ENCODE measurements around the gene PKIG.

The PKIG gene

DNA sequence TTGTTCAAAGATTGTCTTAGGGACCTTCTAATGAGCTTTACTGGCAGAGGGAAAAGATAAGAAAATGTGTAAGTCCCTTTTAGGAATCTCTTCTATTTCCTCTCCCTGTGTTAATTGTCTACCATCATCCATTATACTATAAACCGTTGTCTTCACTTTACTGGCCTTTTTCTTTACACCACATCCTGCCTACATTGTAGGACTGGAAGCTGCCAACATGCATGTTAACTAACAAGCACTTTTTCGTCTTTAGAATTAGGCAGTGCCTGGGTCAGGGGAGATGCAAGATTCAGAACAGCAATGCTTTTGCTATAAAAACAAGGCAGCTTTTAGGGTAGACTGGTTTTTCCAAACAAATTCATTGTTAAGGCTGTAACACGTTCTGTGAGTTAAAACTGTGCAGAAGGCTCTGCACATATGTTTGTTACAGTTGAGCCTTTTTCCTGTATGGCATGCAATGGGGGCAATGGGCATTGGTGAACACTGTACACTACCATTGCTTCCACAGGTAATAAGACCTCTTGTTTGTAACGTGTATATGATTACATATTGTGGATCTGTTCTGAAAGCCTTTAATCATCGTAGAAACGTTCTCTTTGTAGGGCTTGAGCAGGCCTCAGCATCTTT, 10.9 kb upstream of the PKIG start:
- TF ChIP-seq ZFX (IDR thresholded peaks at IDR 0.05): no peak
- TF ChIP-seq, protein P1, sequence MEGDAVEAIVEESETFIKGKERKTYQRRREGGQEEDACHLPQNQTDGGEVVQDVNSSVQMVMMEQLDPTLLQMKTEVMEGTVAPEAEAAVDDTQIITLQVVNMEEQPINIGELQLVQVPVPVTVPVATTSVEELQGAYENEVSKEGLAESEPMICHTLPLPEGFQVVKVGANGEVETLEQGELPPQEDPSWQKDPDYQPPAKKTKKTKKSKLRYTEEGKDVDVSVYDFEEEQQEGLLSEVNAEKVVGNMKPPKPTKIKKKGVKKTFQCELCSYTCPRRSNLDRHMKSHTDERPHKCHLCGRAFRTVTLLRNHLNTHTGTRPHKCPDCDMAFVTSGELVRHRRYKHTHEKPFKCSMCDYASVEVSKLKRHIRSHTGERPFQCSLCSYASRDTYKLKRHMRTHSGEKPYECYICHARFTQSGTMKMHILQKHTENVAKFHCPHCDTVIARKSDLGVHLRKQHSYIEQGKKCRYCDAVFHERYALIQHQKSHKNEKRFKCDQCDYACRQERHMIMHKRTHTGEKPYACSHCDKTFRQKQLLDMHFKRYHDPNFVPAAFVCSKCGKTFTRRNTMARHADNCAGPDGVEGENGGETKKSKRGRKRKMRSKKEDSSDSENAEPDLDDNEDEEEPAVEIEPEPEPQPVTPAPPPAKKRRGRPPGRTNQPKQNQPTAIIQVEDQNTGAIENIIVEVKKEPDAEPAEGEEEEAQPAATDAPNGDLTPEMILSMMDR (conservative IDR thresholded peaks at IDR 0.05): no peak
- no peak overlapping the region for H3K27ac ChIP-seq

DNA sequence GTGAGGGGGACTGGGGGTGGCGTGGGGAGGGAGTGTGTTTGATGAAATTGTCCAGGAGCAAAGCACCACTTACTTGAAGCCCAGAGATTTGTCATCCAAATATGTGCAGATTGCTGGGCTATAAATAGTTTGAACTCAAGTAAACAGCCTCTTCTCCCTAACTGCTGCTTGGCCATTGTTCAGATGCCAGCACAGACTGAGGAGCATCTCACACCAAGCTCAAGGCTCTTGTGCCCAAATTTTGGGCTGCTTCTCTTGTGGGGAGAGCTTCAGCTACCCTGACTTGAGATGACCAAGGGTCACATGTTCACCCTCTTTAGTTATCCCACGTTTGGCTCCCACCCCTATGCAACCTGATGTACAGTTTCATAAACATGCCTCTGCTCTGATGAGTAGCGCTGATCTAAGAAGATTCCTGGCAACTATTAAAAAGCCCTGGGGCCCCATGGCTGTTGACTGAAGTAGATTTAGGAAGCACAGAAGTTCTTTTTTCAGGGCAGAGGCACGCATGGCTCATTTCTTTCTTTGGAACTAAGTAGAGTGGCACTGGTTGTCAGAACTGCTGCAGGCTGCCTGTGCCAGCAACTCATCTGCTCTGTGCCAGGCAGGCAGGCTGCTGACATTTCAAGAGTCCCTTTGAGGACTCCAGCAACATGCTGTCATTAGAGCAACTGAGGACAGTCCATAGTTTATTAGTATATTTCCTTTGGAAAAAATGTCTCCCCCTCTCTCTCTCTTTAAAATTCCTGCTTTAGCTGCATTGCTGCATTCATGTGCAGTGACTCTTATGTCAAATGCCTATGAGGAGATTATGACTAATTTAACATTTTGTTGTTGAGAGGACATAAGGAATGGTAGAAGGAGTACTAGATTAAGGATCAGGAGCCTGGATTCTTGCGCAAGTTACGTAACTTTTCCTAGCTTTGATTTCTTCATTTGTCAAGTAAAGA, 9.6 kb upstream of the PKIG start:
- no peak overlapping the region for H3K27ac ChIP-seq
- TF ChIP-seq ZFX (IDR thresholded peaks at IDR 0.05): no peak
- TF ChIP-seq, protein P1 (conservative IDR thresholded peaks at IDR 0.05): no peak

DNA sequence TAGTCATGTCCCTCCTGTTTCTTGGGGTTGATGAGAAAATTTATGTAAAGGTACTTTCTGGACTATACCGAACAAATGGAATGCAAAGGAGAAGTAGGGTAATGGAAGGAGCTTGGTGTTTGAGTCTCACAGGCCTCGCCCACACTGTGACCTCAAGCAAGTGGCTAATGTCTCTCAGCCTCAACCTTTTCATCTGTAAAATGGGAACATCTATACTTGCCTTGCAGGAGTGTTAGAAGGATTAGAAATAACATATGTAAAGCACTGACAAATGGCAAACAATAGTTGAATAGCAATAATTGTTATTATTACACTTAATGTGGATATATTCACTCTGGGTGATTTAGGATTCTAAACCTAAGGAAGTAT, 8.9 kb upstream of the PKIG start:
- TF ChIP-seq, protein P1 (conservative IDR thresholded peaks at IDR 0.05): no peak
- no peak for TF ChIP-seq ZFX (IDR thresholded peaks at IDR 0.05)
- H3K27ac ChIP-seq: no peak overlapping the region

DNA sequence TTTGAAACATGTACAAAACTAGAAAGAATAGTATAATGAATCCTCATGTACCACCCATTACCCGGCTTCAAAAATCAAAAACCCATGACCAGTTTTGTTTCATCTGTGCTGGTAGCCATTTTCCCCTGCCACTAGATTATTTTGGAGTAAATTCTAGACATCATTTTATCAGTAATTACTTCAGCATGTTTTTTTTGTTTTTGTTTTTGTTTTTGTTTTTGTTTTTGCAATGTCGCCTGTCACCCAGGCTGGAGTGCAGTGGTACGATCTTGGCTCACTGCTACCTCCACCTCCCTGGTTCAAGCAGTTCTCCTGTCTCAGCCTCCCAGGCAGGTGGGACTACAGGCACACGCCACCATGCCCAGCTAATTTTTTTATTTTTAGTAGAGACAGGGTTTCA, 8.0 kb upstream of the PKIG start:
- TF ChIP-seq ZFX (IDR thresholded peaks at IDR 0.05): no peak
- TF ChIP-seq, protein P1 (conservative IDR thresholded peaks at IDR 0.05): no peak
- H3K27ac ChIP-seq: no peak overlapping the region

DNA sequence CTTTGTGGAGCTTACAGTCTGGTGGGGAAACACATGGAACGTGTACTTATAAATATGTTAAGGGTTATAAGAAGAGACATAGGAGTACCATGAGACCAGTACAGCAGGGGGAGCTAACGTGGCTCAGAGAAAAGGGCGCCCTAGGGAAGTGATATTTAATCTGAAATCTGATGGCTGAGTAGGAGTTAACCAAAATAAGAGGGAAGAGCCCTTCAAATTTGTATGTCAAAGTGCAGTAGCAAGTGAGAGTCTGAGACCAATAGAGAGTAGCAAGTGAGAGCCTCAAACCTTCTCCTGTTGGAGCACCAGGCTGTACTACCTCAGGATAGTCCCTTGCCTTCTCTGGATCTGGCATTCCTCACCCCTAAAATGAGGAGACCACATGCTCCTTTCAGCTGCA, 6.1 kb upstream of the PKIG start:
- TF ChIP-seq ZFX (IDR thresholded peaks at IDR 0.05): no peak
- TF ChIP-seq, protein P1 (conservative IDR thresholded peaks at IDR 0.05): peak; percentile 6; the same call in 1 of the 2 replicates
- H3K27ac ChIP-seq: no peak overlapping the region

DNA sequence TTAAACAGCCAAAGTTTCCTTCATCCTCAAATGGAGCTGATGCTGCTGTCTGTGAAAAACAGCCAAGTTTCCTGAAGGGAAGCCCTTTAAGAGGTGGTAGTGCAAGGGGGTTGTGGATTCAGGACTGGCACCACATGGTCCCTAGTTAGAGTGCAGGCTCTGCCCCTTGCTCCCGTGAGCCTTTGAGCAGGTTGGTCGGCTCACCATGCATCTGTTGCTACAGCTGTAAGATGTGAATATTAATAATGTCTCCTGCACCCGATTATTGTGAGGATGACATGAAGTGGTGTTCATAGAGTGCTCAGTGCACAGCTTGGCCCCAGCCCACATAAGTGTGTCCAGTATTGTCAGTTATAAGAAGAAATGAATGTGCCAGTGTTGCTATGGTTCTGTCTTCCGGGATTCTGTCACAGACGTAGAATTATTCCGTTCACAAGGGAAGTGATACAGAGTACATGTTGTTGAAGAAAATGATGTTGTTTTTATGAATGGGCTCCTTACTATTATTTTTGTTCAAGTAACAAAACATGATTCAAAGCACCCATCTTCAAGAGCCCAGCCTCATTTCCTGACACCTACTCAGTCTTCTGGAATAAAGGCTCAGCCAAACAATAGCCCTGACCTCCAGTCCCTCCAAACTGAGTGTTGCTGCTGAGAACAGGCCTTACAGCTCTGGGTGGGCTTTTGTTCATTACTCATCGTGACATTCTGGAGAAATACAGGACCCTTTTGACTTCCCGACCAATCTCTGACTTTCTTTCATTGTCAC, 2.9 kb upstream of the PKIG start:
- H3K27ac ChIP-seq: no peak overlapping the region
- TF ChIP-seq ZFX (IDR thresholded peaks at IDR 0.05): no peak
- TF ChIP-seq, protein P1 (conservative IDR thresholded peaks at IDR 0.05): no peak

Measured in C4-2B (cell line).